K562 (cell line): ENCODE measurements around the gene INVS. TPM values are rescaled to one million over a fixed set of nuclear protein-coding genes. Genes with fewer than 3 reads are reported as not detected.
A peak's percentile ranks its signal among the peaks of the same experiment; 100 is the strongest.

Experiments used
- ATAC-seq: fragments of 200-7000 bp; cut with Tn5 transposase; 3 replicates; pipeline ENCODE4 v1.9.1; 2020; ENCODE audit warnings: moderate library complexity
- BruUV-seq: library from RNA; stranded (reverse); fragments of 400-500 nt; replicated peaks from 2 replicates; lab custom pipeline; 2021; lab: Mats Ljungman, UMichigan
- CTCF ChIA-PET: fragments of 300-600 bp; formaldehyde crosslinking; extraction: SDS; loops from one replicate; lab custom pipeline; 2021; ENCODE audit warnings: low intra/inter-chr PET ratio; lab: Yijun Ruan, JAX
- POLR2A ChIA-PET: fragments of 300-600, 350-650 bp; sonication (Branson Sonifier 250); formaldehyde crosslinking; extraction: SDS; loops from one replicate; lab custom pipeline; 2021; ENCODE audit warnings: antibody characterized with exemption, inconsistent platforms; lab: Yijun Ruan, JAX
- DNase-seq, 4 experiments: peaks; one replicate each; pipeline versions ENCODE4 v3.0.0 to v3.0.0-alpha.2; 2011 to 2018; ENCODE audit warnings: low spot score in 3 of 4, mixed read lengths in 3 of 4; ENCODE audit errors: extremely low read depth in 1 of 4
- FAIRE-seq: peaks from 2 replicates; lab custom pipeline; 2011; peaks lifted over from hg19 to GRCh38; lab: Jason Lieb, UNC
- H2AFZ ChIP-seq: 2 replicates; pipeline ENCODE4 v1.6.0; 2011; ENCODE audit warnings: low read depth, low read length, control low read depth, inconsistent platforms
- H3K27ac ChIP-seq: fragments of 200-600 bp; 3 replicates; pipeline ENCODE4 v1.8.0; 2011; ENCODE audit warnings: low read depth, mild to moderate bottlenecking, control low read depth, inconsistent platforms, low read length, moderate library complexity, mixed read lengths; ENCODE audit errors: extremely low read depth
- H3K27me3 ChIP-seq, 2 experiments: fragments of 300-600 bp in 1 of 2; 2 replicates in 1 of 2; 3 replicates in 1 of 2; pipeline versions ENCODE4 v1.6.0 to v1.8.0; 2011; ENCODE audit warnings: inconsistent platforms in 2 of 2, low read length in 2 of 2, mild to moderate bottlenecking in 1 of 2, mixed read lengths in 1 of 2, moderate library complexity in 1 of 2; ENCODE audit not compliant: control insufficient read depth in 2 of 2, insufficient read depth in 2 of 2
- H3K36me3 ChIP-seq: fragments of 300-600 bp; 3 replicates; pipeline ENCODE4 v1.8.0; 2011; ENCODE audit warnings: mild to moderate bottlenecking, low read length, inconsistent platforms; ENCODE audit not compliant: control insufficient read depth, insufficient read depth
- H3K4me1 ChIP-seq, 2 experiments: fragments of 200-600 bp in 1 of 2; replicated peaks in 1 of 2; 2 replicates in 1 of 2; 3 replicates in 1 of 2; pipeline versions ENCODE4 v1.5.1 to v1.8.0; 2011; ENCODE audit warnings: inconsistent platforms in 2 of 2, low read length in 2 of 2, mild to moderate bottlenecking in 1 of 2, mixed read lengths in 1 of 2, moderate library complexity in 1 of 2; ENCODE audit not compliant: control insufficient read depth in 2 of 2, insufficient read depth in 2 of 2
- H3K4me2 ChIP-seq: 2 replicates; pipeline ENCODE4 v1.6.1; 2011; ENCODE audit warnings: low read length, control low read depth, inconsistent platforms, mixed read lengths; ENCODE audit not compliant: insufficient read depth
- H3K4me3 ChIP-seq: fragments of 200-600 bp; sonication (generic), shearing (Covaris generic); 2 replicates; pipeline ENCODE4 v1.5.1; 2016; ENCODE audit warnings: control low read depth, inconsistent platforms
- H3K79me2 ChIP-seq: fragments of 200-600 bp; 3 replicates; pipeline ENCODE4 v1.8.0; 2011; ENCODE audit warnings: low read length, inconsistent platforms; ENCODE audit not compliant: control insufficient read depth, insufficient read depth
- H3K9ac ChIP-seq, 2 experiments: 2 replicates each; pipeline versions ENCODE4 v1.6.0 to v1.6.1; 2011; ENCODE audit warnings: low read depth in 2 of 2, low read length in 2 of 2, control low read depth in 1 of 2, inconsistent platforms in 1 of 2, mild to moderate bottlenecking in 1 of 2, mixed read lengths in 1 of 2; ENCODE audit not compliant: insufficient read depth in 1 of 2
- H3K9me1 ChIP-seq: one replicate; pipeline ENCODE4 v1.6.0; 2011; ENCODE audit warnings: inconsistent platforms, mild to moderate bottlenecking, low read length, moderate library complexity; ENCODE audit not compliant: control insufficient read depth, insufficient read depth
- H3K9me3 ChIP-seq: replicated peaks from 2 replicates; pipeline ENCODE4 v1.5.1; 2011; ENCODE audit warnings: low read depth, low read length, inconsistent platforms; ENCODE audit not compliant: control insufficient read depth, insufficient read depth
- H4K20me1 ChIP-seq: replicated peaks from 2 replicates; pipeline ENCODE4 v1.6.1; 2011; ENCODE audit warnings: low read length, inconsistent platforms, mixed read lengths; ENCODE audit not compliant: control insufficient read depth, insufficient read depth
- ATF7 ChIP-seq: fragments of 450-650 bp; IDR thresholded peaks from 2 replicates; pipeline ENCODE4 v1.7.1; 2014; ENCODE audit warnings: mild to moderate bottlenecking, moderate library complexity
- CBFA2T2 ChIP-seq: fragments of 450-650 bp; conservative IDR thresholded peaks from 2 replicates; pipeline ENCODE4 v1.6.1; 2017; ENCODE audit warnings: mild to moderate bottlenecking
- E2F1 ChIP-seq: sonication (generic); formaldehyde crosslinking; IDR thresholded peaks from 2 replicates; pipeline ENCODE4 v1.8.1; 2023; ENCODE audit warnings: mild to moderate bottlenecking, missing genetic modification reagents, moderate library complexity
- FOXM1 ChIP-seq, 2 experiments: fragments of 450-650 bp in 1 of 2; sonication (generic) in 1 of 2; formaldehyde crosslinking in 1 of 2; IDR thresholded peaks; 2 replicates each; pipeline versions ENCODE4 v1.6.1 to v1.9.0; 2017 to 2022; ENCODE audit warnings: low read depth in 2 of 2, mild to moderate bottlenecking in 2 of 2, missing genetic modification reagents in 1 of 2, moderate library complexity in 1 of 2
- IRF9 ChIP-seq: fragments of 450-650 bp; IDR thresholded peaks from 2 replicates; pipeline ENCODE4 v1.6.1; 2016; ENCODE audit warnings: missing biosample characterization, missing genetic modification characterization
- KDM4B ChIP-seq, 2 experiments: fragments of 450-650 bp in 1 of 2; sonication (generic) in 1 of 2; IDR thresholded peaks; 2 replicates each; pipeline ENCODE4 v1.6.1; 2016 to 2017; ENCODE audit warnings: borderline replicate concordance in 2 of 2, antibody characterized with exemption in 1 of 2, low read depth in 1 of 2, mild to moderate bottlenecking in 1 of 2
- RBFOX2 ChIP-seq: fragments of 200-400 bp; formaldehyde crosslinking; IDR thresholded peaks from 2 replicates; pipeline ENCODE4 v1.6.1; 2017; ENCODE audit warnings: low read depth, mild to moderate bottlenecking, low read length, moderate library complexity
- RFX1 ChIP-seq: fragments of 450-650 bp; IDR thresholded peaks from 2 replicates; pipeline ENCODE4 v1.6.1; 2016; ENCODE audit warnings: mild to moderate bottlenecking, moderate library complexity
- TRIM24 ChIP-seq, 2 experiments: fragments of 450-650 bp; IDR thresholded peaks; 2 replicates each; pipeline ENCODE4 v1.6.1; 2016
- TRIM28 ChIP-seq: fragments of 450-650 bp; IDR thresholded peaks from 2 replicates; pipeline ENCODE4 v1.6.1; 2017
- ZFP1 ChIP-seq: fragments of 450-650 bp; formaldehyde crosslinking; IDR thresholded peaks from 2 replicates; pipeline ENCODE4 v1.4.0; 2020; ENCODE audit warnings: mild to moderate bottlenecking, mixed read lengths
- ZNF280A ChIP-seq: fragments of 450-650 bp; IDR thresholded peaks from 2 replicates; pipeline ENCODE4 v1.6.1; 2018; ENCODE audit warnings: mild to moderate bottlenecking, low read depth; ENCODE audit not compliant: partially characterized antibody
- ZNF507 ChIP-seq: conservative IDR thresholded peaks from 2 replicates; pipeline ENCODE4 v1.6.1; 2017; ENCODE audit warnings: missing genetic modification characterization, missing compliant biosample characterization
- WGBS: fragments of 100-300 bp; shearing (Covaris generic); methylation state at CpG from one replicate; pipeline ENCODE4 v1.1.6; 2016; ENCODE audit warnings: low coverage, mixed read lengths; ENCODE audit not compliant: insufficient coverage; ENCODE audit errors: missing lambda C conversion rate; 5-methylcytosine and 5-hydroxymethylcytosine counted together
- in situ Hi-C: fragments of 300-500 bp; cut with MboI; formaldehyde crosslinking; loops from 4 replicates; pipeline ENCODE4 v1.15.0; 2018; ENCODE audit warnings: inconsistent platforms, mixed read lengths
- intact Hi-C: fragments of 100-400 bp; cut with micrococcal nuclease; formaldehyde crosslinking; loops from 2 replicates; pipeline ENCODE4 v1.14.2; 2022
- polyA plus RNA-seq, 8 experiments: library from polyadenylated mRNA; depleted of rRNA in 4 of 8; stranded (reverse) in 5 of 8; unstranded in 3 of 8; fragments of >200 nt; fragmentation: Nextera tagmentation in 2 of 8; fragmentation: Illumina TruSeq in 1 of 8; extraction: Ambion mirVana in 2 of 8; extraction: Trizol in 1 of 8; gene quantifications; 2 replicates each; pipeline versions ENCODE4 v1.2.1 to v1.2.3, GENCODE V29; 2011 to 2014; ENCODE audit warnings: inconsistent platforms in 1 of 8, missing spikeins in 1 of 8
- total RNA-seq, 7 experiments: library from RNA; depleted of rRNA in 6 of 7; stranded (reverse); fragments of >200 nt in 6 of 7; fragmentation: Illumina TruSeq in 2 of 7; extraction: Trizol in 2 of 7; gene quantifications; 2 replicates each; pipeline versions ENCODE4 v1.2.1 to v1.2.3, GENCODE V29; 2011 to 2021; ENCODE audit warnings: low replicate concordance in 1 of 7

INVS gene
- total and polyA plus RNA-seq, 9 of the 15 experiments (the other 6 are each of a cell fraction or from before 2014, with no cell fraction given) = 0.77 to 18.5 (median 10.0) TPM

- Histone ChIP-seq H3K27ac (no peak overlapping the region), H3K79me2 (no peaks in the 10 kb centered on the region), H3K4me1 (no peaks in the 10 kb centered on the region), H3K4me3 (no peak overlapping the region), H2AFZ (no peak overlapping the region), H3K9ac (no peak overlapping the region), H4K20me1 (no peaks in the 10 kb centered on the region), H3K4me2 (no peak overlapping the region), H3K9me1 (no peaks in the 10 kb centered on the region), H3K9me3 (no peaks in the 10 kb centered on the region; the same call in 1 of the 2 replicates), H3K36me3 (no peaks in the 10 kb centered on the region), H3K27me3 (no peaks in the 10 kb centered on the region)
- no peak for TF ChIP-seq ATF7
- no peak for TF ChIP-seq KDM4B (IDR thresholded peaks at IDR 0.05; ENCODE audit: borderline replicate concordance in 2 of 2, low read depth in 1 of 2)
- no peak for TF ChIP-seq RBFOX2
- TF ChIP-seq CBFA2T2 = no peak
- TF ChIP-seq RFX1 = no peak
- TF ChIP-seq TRIM24 (IDR thresholded peaks at IDR 0.05) = peak in 1 of 2 experiments; percentile 27; a peak in 1 of 4 replicates
- TF ChIP-seq IRF9 (tag) = no peak
- peak; percentile 55 for TF ChIP-seq ZNF280A
- TF ChIP-seq E2F1 (CRISPR knock-in tag) = no peak
- TF ChIP-seq ZNF507 (tag) = peak; percentile 70
- peak; percentile 83 for TF ChIP-seq ZFP1 (CRISPR knock-in tag)
- peak; percentile 24; the same call in 1 of the 2 replicates for TF ChIP-seq TRIM28
- TF ChIP-seq FOXM1 (IDR thresholded peaks at IDR 0.05; ENCODE audit: low read depth) = no peak
- TF ChIP-seq FOXM1 (CRISPR knock-in tag; IDR thresholded peaks at IDR 0.05; ENCODE audit: low read depth) = no peak
- CTCF ChIA-PET = no interaction called here
- BruUV-seq = no TSS peak
- no peak for FAIRE-seq
- 85% methylated on average over 2 of the region's 2 CpGs for WGBS
- no peak for ATAC-seq
- in situ Hi-C loops = no loop called here
- intact Hi-C loops = no loop called here
- POLR2A ChIA-PET = no interaction called here
- no peak for DNase-seq
Measured at GRCh38 chr9:100190339-100190738, 91.3 kb downstream of the INVS start.
